Measurements from ENCODE around the gene GLIS1.

GRCh38 chr1:53715478-53715877, 23.5 kb downstream of the GLIS1 start:
- TF ChIP-seq CTCF (IDR thresholded peaks at IDR 0.05; ENCODE audit: low read length): peak; percentile 72
- no peak for TF ChIP-seq EZH2 (optimal IDR thresholded peaks at IDR 0.05; ENCODE audit: low read depth, low read length)
